Measurements from ENCODE around the gene ELF3.

- no peak for TF ChIP-seq MAFK (IDR thresholded peaks at IDR 0.05; ENCODE audit: low read depth, low read length)
- TF ChIP-seq, protein P1, sequence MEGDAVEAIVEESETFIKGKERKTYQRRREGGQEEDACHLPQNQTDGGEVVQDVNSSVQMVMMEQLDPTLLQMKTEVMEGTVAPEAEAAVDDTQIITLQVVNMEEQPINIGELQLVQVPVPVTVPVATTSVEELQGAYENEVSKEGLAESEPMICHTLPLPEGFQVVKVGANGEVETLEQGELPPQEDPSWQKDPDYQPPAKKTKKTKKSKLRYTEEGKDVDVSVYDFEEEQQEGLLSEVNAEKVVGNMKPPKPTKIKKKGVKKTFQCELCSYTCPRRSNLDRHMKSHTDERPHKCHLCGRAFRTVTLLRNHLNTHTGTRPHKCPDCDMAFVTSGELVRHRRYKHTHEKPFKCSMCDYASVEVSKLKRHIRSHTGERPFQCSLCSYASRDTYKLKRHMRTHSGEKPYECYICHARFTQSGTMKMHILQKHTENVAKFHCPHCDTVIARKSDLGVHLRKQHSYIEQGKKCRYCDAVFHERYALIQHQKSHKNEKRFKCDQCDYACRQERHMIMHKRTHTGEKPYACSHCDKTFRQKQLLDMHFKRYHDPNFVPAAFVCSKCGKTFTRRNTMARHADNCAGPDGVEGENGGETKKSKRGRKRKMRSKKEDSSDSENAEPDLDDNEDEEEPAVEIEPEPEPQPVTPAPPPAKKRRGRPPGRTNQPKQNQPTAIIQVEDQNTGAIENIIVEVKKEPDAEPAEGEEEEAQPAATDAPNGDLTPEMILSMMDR (IDR thresholded peaks at IDR 0.05; ENCODE audit: control extremely low read depth in 1 of 3, insufficient read depth in 1 of 3, low read depth in 1 of 3, low read length in 3 of 3) = no peak
- no peak for TF ChIP-seq POLR2A (IDR thresholded peaks at IDR 0.05; ENCODE audit: control extremely low read depth in 1 of 2, low read depth in 2 of 2, low read length in 2 of 2)
- TF ChIP-seq MAX (IDR thresholded peaks at IDR 0.05) = no peak
Measured at GRCh38 chr1:202011994-202012393, 1.6 kb downstream of the ELF3 start.
